ENCODE results near the gene AK8. TPM values are rescaled to one million over a fixed set of nuclear protein-coding genes. Genes with fewer than 3 reads are reported as not detected.

AK8 gene
- total and polyA plus RNA-seq, 2 of the 4 experiments (the other 2 are of a cell fraction), result under 0.01 to 0.09 TPM

GRCh38 chr9:132864691-132865090 lies 13.4 kb downstream of the AK8 start:
- CTCF ChIA-PET, result no interaction called here
- Histone ChIP-seq H3K9ac (ENCODE audit: low read depth, low read length) (no peak overlapping the region), H2BK20ac (ENCODE audit: low read depth, low read length) (no peak overlapping the region), H4K91ac (ENCODE audit: insufficient read depth, low read depth, low read length) (no peak overlapping the region), H3K27me3 (ENCODE audit: control insufficient read depth, insufficient read depth, low read length) (peaks cover 45% of the 10 kb centered on the region), H3K9me1 (ENCODE audit: insufficient read depth, low read length) (no peaks in the 10 kb centered on the region), H3K9me3 (ENCODE audit: control insufficient read depth, insufficient read depth, low read length) (no peaks in the 10 kb centered on the region), H3K18ac (ENCODE audit: low read depth, low read length) (no peak overlapping the region), H3K56ac (ENCODE audit: extremely low read depth, insufficient read depth, low read length) (no peak overlapping the region), H4K5ac (ENCODE audit: low read depth, low read length) (no peak overlapping the region), H3K4ac (ENCODE audit: low read depth, low read length) (no peak overlapping the region), H4K20me1 (ENCODE audit: insufficient read depth, low read length) (no peaks in the 10 kb centered on the region), H3K4me3 (ENCODE audit: insufficient read depth, low read depth, low read length) (no peak overlapping the region), H2BK15ac (ENCODE audit: low read depth, low read length) (no peak overlapping the region), H2BK120ac (ENCODE audit: low read depth, low read length) (no peak overlapping the region), H3K79me1 (ENCODE audit: low read depth in 1 of 2, low read length in 2 of 2) (no peaks in the 10 kb centered on the region), H3K23ac (ENCODE audit: low read depth, low read length) (no peak overlapping the region), H3K14ac (replicated peaks; ENCODE audit: low read depth, low read length) (no peak overlapping the region), H4K8ac (ENCODE audit: low read depth in 2 of 2, low read length in 2 of 2) (no peak overlapping the region), H3K4me2 (ENCODE audit: low read depth, low read length) (no peak overlapping the region), H2AK5ac (ENCODE audit: low read depth, low read length) (no peak overlapping the region), H3K27ac (ENCODE audit: insufficient read depth, low read length) (no peak overlapping the region), H2BK5ac (ENCODE audit: low read depth, low read length, poor library complexity, severe bottlenecking) (no peak overlapping the region), H2AK9ac (replicated peaks; ENCODE audit: low read depth, low read length, poor library complexity) (no peak overlapping the region), H3K4me1 (ENCODE audit: control insufficient read depth, insufficient read depth, low read length) (no peaks in the 10 kb centered on the region), H2AFZ (replicated peaks; ENCODE audit: low read length, poor library complexity) (no peak overlapping the region), H3K36me3 (ENCODE audit: control insufficient read depth, insufficient read depth, low read length) (no peaks in the 10 kb centered on the region)
- POLR2A ChIA-PET (ENCODE audit: unreplicated experiment), result no interaction called here
- TF ChIP-seq POLR2A (IDR thresholded peaks at IDR 0.05; ENCODE audit: low read depth, low read length), result no peak
- no peak for TF ChIP-seq CTCF (conservative IDR thresholded peaks at IDR 0.05; ENCODE audit: low read depth, low read length)
- no peak for TF ChIP-seq CHD1 (IDR thresholded peaks at IDR 0.05; ENCODE audit: low read depth, low read length)
- TF ChIP-seq SMC3 (IDR thresholded peaks at IDR 0.05; ENCODE audit: low read depth, low read length), result no peak
- TF ChIP-seq BHLHE40 (IDR thresholded peaks at IDR 0.05; ENCODE audit: low read depth, low read length), result no peak
- no peak for TF ChIP-seq NFE2L2 (IDR thresholded peaks at IDR 0.05; ENCODE audit: low read depth, low read length)
- no peak for TF ChIP-seq RFX5 (IDR thresholded peaks at IDR 0.05; ENCODE audit: low read depth, low read length)
- no peak for TF ChIP-seq RCOR1 (IDR thresholded peaks at IDR 0.05; ENCODE audit: insufficient replicate concordance, low read length)
- TF ChIP-seq MAFK (IDR thresholded peaks at IDR 0.05; ENCODE audit: low read depth, low read length), result no peak
- TF ChIP-seq CEBPB (IDR thresholded peaks at IDR 0.05; ENCODE audit: low read depth, low read length), result no peak
- TF ChIP-seq MAZ (IDR thresholded peaks at IDR 0.05; ENCODE audit: borderline replicate concordance, low read depth, low read length), result no peak
- TF ChIP-seq RAD21 (IDR thresholded peaks at IDR 0.05; ENCODE audit: low read length), result no peak
- no peak for TF ChIP-seq ELK1 (IDR thresholded peaks at IDR 0.05; ENCODE audit: borderline replicate concordance, low read depth, low read length)
- TF ChIP-seq MXI1 (IDR thresholded peaks at IDR 0.05; ENCODE audit: borderline replicate concordance, low read depth, low read length), result no peak
- no peak for TF ChIP-seq USF2 (IDR thresholded peaks at IDR 0.05; ENCODE audit: low read depth, low read length)
- TF ChIP-seq FOS (IDR thresholded peaks at IDR 0.05; ENCODE audit: low read depth, low read length), result no peak
- in situ Hi-C loops (cut with MboI; ENCODE audit: low sequenced_read_pairs) (no loop called here), intact Hi-C loops (cut with micrococcal nuclease) (no loop called here), dilution Hi-C loops (cut with HindIII; ENCODE audit: low sequenced_read_pairs, unreplicated experiment) (no loop called here)
- no TSS peak for BruUV-seq (replicated peaks)
- WGBS, 2 experiments (ENCODE audit: extremely low coverage in 2 of 2, insufficient read length in 1 of 2), result 73% methylated on average over 3 of the region's 8 CpGs; no CpG with 5 or more reads in 1 of the 2 experiments
- ATAC-seq (ENCODE audit: low read depth) (no peak), DNase-seq (no peak)

Measured in IMR-90 (cell line).